K562 (cell line): ENCODE data around the gene PRCD. TPM values are rescaled to one million over a fixed set of nuclear protein-coding genes. Genes with fewer than 3 reads are reported as not detected.

Experiments
- BRD4 ChIP-seq: fragments of 200-600 bp; sonication (generic); IDR thresholded peaks from 2 replicates; pipeline ENCODE4 v1.6.1; 2017; ENCODE audit warnings: inconsistent platforms
- CSDE1 ChIP-seq, 2 experiments: fragments of 450-650 bp; IDR thresholded peaks; 2 replicates each; pipeline ENCODE4 v1.6.1; 2016; ENCODE audit warnings: mild to moderate bottlenecking in 1 of 2
- DACH1 ChIP-seq: fragments of 450-650 bp; IDR thresholded peaks from 2 replicates; pipeline ENCODE4 v1.6.1; 2018; ENCODE audit not compliant: partially characterized antibody
- EWSR1 ChIP-seq: fragments of 450-650 bp; IDR thresholded peaks from 2 replicates; pipeline ENCODE4 v1.6.1; 2018; ENCODE audit warnings: borderline replicate concordance, mild to moderate bottlenecking, low read depth, moderate library complexity; ENCODE audit not compliant: partially characterized antibody
- FOXM1 ChIP-seq, 2 experiments: fragments of 450-650 bp in 1 of 2; sonication (generic) in 1 of 2; formaldehyde crosslinking in 1 of 2; IDR thresholded peaks; 2 replicates each; pipeline versions ENCODE4 v1.6.1 to v1.9.0; 2017 to 2022; ENCODE audit warnings: low read depth in 2 of 2, mild to moderate bottlenecking in 2 of 2, missing genetic modification reagents in 1 of 2, moderate library complexity in 1 of 2
- GATA2 ChIP-seq: sonication (generic); formaldehyde crosslinking; IDR thresholded peaks from 2 replicates; pipeline ENCODE4 v1.4.0; 2020; ENCODE audit warnings: mild to moderate bottlenecking, missing genetic modification reagents
- HINFP ChIP-seq: fragments of 450-650 bp; conservative IDR thresholded peaks from 2 replicates; pipeline ENCODE4 v1.6.1; 2016; ENCODE audit warnings: missing genetic modification characterization, low read depth, mild to moderate bottlenecking, control low read depth, missing compliant biosample characterization
- JUND ChIP-seq, 2 experiments: IDR thresholded peaks; 2 replicates in 1 of 2; 3 replicates in 1 of 2; pipeline ENCODE4 v1.6.1; 2011; ENCODE audit warnings: borderline replicate concordance in 2 of 2, low read depth in 2 of 2, low read length in 2 of 2, improper control_type of control experiment in 1 of 2, missing biosample characterization in 1 of 2, missing genetic modification characterization in 1 of 2, missing genetic modification reagents in 1 of 2
- KLF10 ChIP-seq: fragments of 250-450 bp; sonication (Bioruptor Pico); IDR thresholded peaks from 2 replicates; pipeline ENCODE4 v1.6.1; 2021; ENCODE audit warnings: matching md5 sums
- MLLT1 ChIP-seq, 2 experiments: fragments of 450-650 bp; IDR thresholded peaks; 2 replicates each; pipeline ENCODE4 v1.6.1; 2016
- NR2C1 ChIP-seq, 2 experiments: fragments of 450-650 bp; IDR thresholded peaks; 2 replicates each; pipeline ENCODE4 v1.6.1; 2017; ENCODE audit warnings: mild to moderate bottlenecking in 2 of 2, antibody characterized with exemption in 1 of 2, inconsistent platforms in 1 of 2, missing compliant biosample characterization in 1 of 2, missing genetic modification characterization in 1 of 2
- PHB2 ChIP-seq: fragments of 450-650 bp; IDR thresholded peaks from 2 replicates; pipeline ENCODE4 v1.6.1; 2017; ENCODE audit warnings: low read depth
- PHF8 ChIP-seq: fragments of 200-600 bp; sonication (generic); IDR thresholded peaks from 2 replicates; pipeline ENCODE4 v1.6.1; 2012; ENCODE audit warnings: mixed run types, mild to moderate bottlenecking, inconsistent platforms, low read length, moderate library complexity, borderline replicate concordance
- POLR2A ChIP-seq: fragments of 450-650 bp; conservative IDR thresholded peaks from 2 replicates; pipeline ENCODE4 v1.6.1; 2016
- SIN3A ChIP-seq, 2 experiments: fragments of 150-350 bp in 1 of 2; IDR thresholded peaks; 2 replicates each; pipeline ENCODE4 v1.6.1; 2011 to 2016; ENCODE audit warnings: borderline replicate concordance in 2 of 2, low read depth in 2 of 2, low read length in 2 of 2, mild to moderate bottlenecking in 2 of 2, moderate library complexity in 2 of 2; ENCODE audit not compliant: control insufficient read depth in 1 of 2
- SIX5 ChIP-seq, 2 experiments: IDR thresholded peaks; 2 replicates each; pipeline ENCODE4 v1.6.1; 2011; ENCODE audit warnings: low read length in 2 of 2, borderline replicate concordance in 1 of 2, low read depth in 1 of 2, mild to moderate bottlenecking in 1 of 2, moderate library complexity in 1 of 2; ENCODE audit not compliant: insufficient read depth in 1 of 2
- SREBF1 ChIP-seq: fragments of 150-350 bp; IDR thresholded peaks from 2 replicates; pipeline ENCODE4 v1.6.1; 2014; ENCODE audit warnings: antibody characterized with exemption, low read depth, low read length, borderline replicate concordance
- SRF ChIP-seq, 2 experiments: fragments of 250-450, 450-650 bp in 1 of 2; sonication (Bioruptor Pico) in 1 of 2; sonication (generic) in 1 of 2; formaldehyde crosslinking; IDR thresholded peaks; 2 replicates each; pipeline versions ENCODE4 v1.5.0 to v1.5.1; 2020 to 2022; ENCODE audit warnings: mild to moderate bottlenecking in 1 of 2, missing genetic modification reagents in 1 of 2
- THRAP3 ChIP-seq: fragments of 450-650 bp; IDR thresholded peaks from 2 replicates; pipeline ENCODE4 v1.6.1; 2016; ENCODE audit warnings: mild to moderate bottlenecking, inconsistent platforms, borderline replicate concordance
- ZNF134 ChIP-seq: fragments of 250-450 bp; sonication (Bioruptor Pico); conservative IDR thresholded peaks from 2 replicates; pipeline ENCODE4 v1.4.0; 2020
- ZNF431 ChIP-seq: sonication (generic); formaldehyde crosslinking; IDR thresholded peaks from 2 replicates; pipeline ENCODE4 v1.8.0; 2022; ENCODE audit warnings: mild to moderate bottlenecking, missing genetic modification reagents
- ZNF583 ChIP-seq: fragments of 250-450 bp; sonication (Bioruptor Pico); IDR thresholded peaks from 2 replicates; pipeline ENCODE4 v1.4.0; 2020
- ZNF717 ChIP-seq: fragments of 250-450 bp; sonication (Bioruptor Pico); IDR thresholded peaks from 2 replicates; pipeline ENCODE4 v1.5.0; 2021
- polyA plus RNA-seq, 8 experiments: library from polyadenylated mRNA; depleted of rRNA in 4 of 8; stranded (reverse) in 5 of 8; unstranded in 3 of 8; fragments of >200 nt; fragmentation: Nextera tagmentation in 2 of 8; fragmentation: Illumina TruSeq in 1 of 8; extraction: Ambion mirVana in 2 of 8; extraction: Trizol in 1 of 8; gene quantifications; 2 replicates each; pipeline versions ENCODE4 v1.2.1 to v1.2.3, GENCODE V29; 2011 to 2014; ENCODE audit warnings: inconsistent platforms in 1 of 8, missing spikeins in 1 of 8
- total RNA-seq, 7 experiments: library from RNA; depleted of rRNA in 6 of 7; stranded (reverse); fragments of >200 nt in 6 of 7; fragmentation: Illumina TruSeq in 2 of 7; extraction: Trizol in 2 of 7; gene quantifications; 2 replicates each; pipeline versions ENCODE4 v1.2.1 to v1.2.3, GENCODE V29; 2011 to 2021; ENCODE audit warnings: low replicate concordance in 1 of 7
- TF ChIP-seq, protein P1 (sequence below): fragments of 450-650 bp; IDR thresholded peaks from 2 replicates; pipeline ENCODE4 v1.6.1; 2016

The PRCD gene
- total and polyA plus RNA-seq, 9 of the 15 experiments (the other 6 are each of a cell fraction or from before 2014, with no cell fraction given) = 0.20 to 0.25 (median 0.21) TPM; not detected in 6

GRCh38 chr17:76557368-76558197, 17.7 kb downstream of the PRCD start (continued):
- TF ChIP-seq JUND (IDR thresholded peaks at IDR 0.05; ENCODE audit: borderline replicate concordance, low read depth, low read length) (peak; percentile 56), JUND (tag; IDR thresholded peaks at IDR 0.05; ENCODE audit: borderline replicate concordance, low read depth, low read length) (no peak; the same call in 2 of the 3 replicates), SRF (CRISPR knock-in tag; IDR thresholded peaks at IDR 0.05) (peak; percentile 42 to 45; a peak in 1 of 4 replicates), ZNF583 (CRISPR knock-in tag) (no peak), EWSR1 (no peak), GATA2 (CRISPR knock-in tag) (no peak), FOXM1 (IDR thresholded peaks at IDR 0.05; ENCODE audit: low read depth) (no peak), FOXM1 (CRISPR knock-in tag; IDR thresholded peaks at IDR 0.05; ENCODE audit: low read depth) (0 out of 2 replicates have a peak, but pooled peaks have one; percentile 11), ZNF717 (CRISPR knock-in tag) (no peak), SREBF1 (0 out of 2 replicates have a peak, but pooled peaks have one; percentile 53), THRAP3 (no peak), SIN3A (IDR thresholded peaks at IDR 0.05; ENCODE audit: borderline replicate concordance in 2 of 2, control insufficient read depth in 1 of 2, low read depth in 2 of 2, low read length in 2 of 2) (peak; percentile 83 to 84; a peak in 2 of 4 replicates), ZNF431 (CRISPR knock-in tag) (peak; percentile 76), NR2C1 (IDR thresholded peaks at IDR 0.05) (peak; percentile 70), NR2C1 (tag; IDR thresholded peaks at IDR 0.05) (peak; percentile 85), CSDE1 (IDR thresholded peaks at IDR 0.05) (no peak; a peak in 1 of 4 replicates), SIX5 (IDR thresholded peaks at IDR 0.05; ENCODE audit: borderline replicate concordance in 1 of 2, insufficient read depth in 1 of 2, low read depth in 1 of 2, low read length in 2 of 2) (peak; percentile 91), DACH1 (no peak), BRD4 (peak; percentile 94), ZNF134 (CRISPR knock-in tag) (no peak), PHB2 (no peak), PHF8 (peak; percentile 91), HINFP (tag) (no peak), MLLT1 (IDR thresholded peaks at IDR 0.05) (peak; percentile 32 to 80; a peak in 3 of 4 replicates), POLR2A (peak; percentile 99), KLF10 (no peak)
- TF ChIP-seq, protein P1, sequence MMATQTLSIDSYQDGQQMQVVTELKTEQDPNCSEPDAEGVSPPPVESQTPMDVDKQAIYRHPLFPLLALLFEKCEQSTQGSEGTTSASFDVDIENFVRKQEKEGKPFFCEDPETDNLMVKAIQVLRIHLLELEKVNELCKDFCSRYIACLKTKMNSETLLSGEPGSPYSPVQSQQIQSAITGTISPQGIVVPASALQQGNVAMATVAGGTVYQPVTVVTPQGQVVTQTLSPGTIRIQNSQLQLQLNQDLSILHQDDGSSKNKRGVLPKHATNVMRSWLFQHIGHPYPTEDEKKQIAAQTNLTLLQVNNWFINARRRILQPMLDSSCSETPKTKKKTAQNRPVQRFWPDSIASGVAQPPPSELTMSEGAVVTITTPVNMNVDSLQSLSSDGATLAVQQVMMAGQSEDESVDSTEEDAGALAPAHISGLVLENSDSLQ = no peak
